HepG2 (cell line): Measurements from ENCODE around the gene CTTNBP2NL. TPM values are rescaled to one million over a fixed set of nuclear protein-coding genes. Genes with fewer than 3 reads are reported as not detected.

Source experiments
- ATAC-seq: fragments of 200-7000 bp; cut with Tn5 transposase; 3 replicates; pipeline ENCODE4 v1.9.1; 2020; ENCODE audit warnings: mild to moderate bottlenecking, moderate library complexity
- BruUV-seq: library from RNA; stranded (reverse); fragments of 400-500 nt; replicated peaks from 2 replicates; lab custom pipeline; 2021; lab: Mats Ljungman, UMichigan
- CTCF ChIA-PET: fragments of 300-600 bp; formaldehyde crosslinking; extraction: SDS; loops from one replicate; lab custom pipeline; 2021; ENCODE audit warnings: low total read pairs, inconsistent platforms, low intra/inter-chr PET ratio; lab: Yijun Ruan, JAX
- POLR2A ChIA-PET: fragments of 350-600 bp; sonication (Branson Sonifier 250); formaldehyde crosslinking; loops from one replicate; lab custom pipeline; 2020; ENCODE audit warnings: antibody characterized with exemption, inconsistent platforms; lab: Yijun Ruan, JAX
- DNase-seq: peaks from one replicate; pipeline ENCODE4 v3.0.0-alpha.2; 2015; ENCODE audit warnings: low spot score
- FAIRE-seq: peaks from 3 replicates; lab custom pipeline; 2011; peaks lifted over from hg19 to GRCh38; lab: Jason Lieb, UNC
- H2AFZ ChIP-seq: one replicate; pipeline ENCODE4 v1.6.1; 2011; ENCODE audit warnings: low read length, inconsistent platforms
- H3K27ac ChIP-seq: fragments of 300-600 bp; 3 replicates; pipeline ENCODE4 v1.8.0; 2011; ENCODE audit warnings: mixed run types, mild to moderate bottlenecking, mixed read lengths, low read length, inconsistent platforms; ENCODE audit not compliant: insufficient read depth; ENCODE audit errors: extremely low read length
- H3K27me3 ChIP-seq, 2 experiments: fragments of 200-600 bp in 1 of 2; 2 replicates in 1 of 2; 3 replicates in 1 of 2; pipeline versions ENCODE4 v1.6.0 to v1.8.0; 2011; ENCODE audit warnings: low read length in 2 of 2, mild to moderate bottlenecking in 2 of 2, moderate library complexity in 2 of 2, inconsistent platforms in 1 of 2; ENCODE audit not compliant: insufficient read depth in 2 of 2, control insufficient read depth in 1 of 2
- H3K36me3 ChIP-seq, 2 experiments: fragments of 200-600 bp in 1 of 2; replicated peaks in 1 of 2; 2 replicates in 1 of 2; 3 replicates in 1 of 2; pipeline versions ENCODE4 v1.5.1 to v1.8.0; 2011; ENCODE audit warnings: low read length in 2 of 2, inconsistent platforms in 1 of 2; ENCODE audit not compliant: insufficient read depth in 2 of 2, control insufficient read depth in 1 of 2
- H3K4me1 ChIP-seq: 2 replicates; pipeline ENCODE4 v1.5.1; 2012; ENCODE audit warnings: low read length, inconsistent platforms; ENCODE audit not compliant: insufficient read depth
- H3K4me2 ChIP-seq: 2 replicates; pipeline ENCODE4 v1.6.0; 2011; ENCODE audit warnings: low read depth, low read length, inconsistent platforms
- H3K4me3 ChIP-seq, 3 experiments: fragments of 200-600 bp in 1 of 3; sonication (generic), shearing (Covaris generic) in 1 of 3; replicated peaks in 1 of 3; 2 replicates each; pipeline ENCODE4 v1.5.1; 2011 to 2016; ENCODE audit warnings: low read length in 3 of 3, inconsistent platforms in 2 of 3, low read depth in 2 of 3, mild to moderate bottlenecking in 2 of 3, control low read depth in 1 of 3, mixed read lengths in 1 of 3; ENCODE audit not compliant: insufficient read depth in 1 of 3
- H3K79me2 ChIP-seq: one replicate; pipeline ENCODE4 v1.6.1; 2011; ENCODE audit warnings: low read length, inconsistent platforms; ENCODE audit not compliant: insufficient read depth
- H3K9ac ChIP-seq: 2 replicates; pipeline ENCODE4 v1.6.0; 2011; ENCODE audit warnings: mild to moderate bottlenecking, low read depth, low read length, inconsistent platforms; ENCODE audit not compliant: insufficient read depth
- H3K9me3 ChIP-seq: 2 replicates; pipeline ENCODE4 v1.5.1; 2012; ENCODE audit warnings: mild to moderate bottlenecking, low read length
- H4K20me1 ChIP-seq: 2 replicates; pipeline ENCODE4 v1.6.0; 2011; ENCODE audit warnings: inconsistent platforms, mild to moderate bottlenecking, low read length, moderate library complexity; ENCODE audit not compliant: insufficient read depth
- DDIT3 ChIP-seq: sonication (generic); formaldehyde crosslinking; IDR thresholded peaks from 2 replicates; pipeline ENCODE4 v1.4.0; 2020; ENCODE audit warnings: mild to moderate bottlenecking, missing genetic modification reagents
- HOXA3 ChIP-seq: sonication (generic); formaldehyde crosslinking; IDR thresholded peaks from 2 replicates; pipeline ENCODE4 v1.5.0; 2020; ENCODE audit warnings: missing genetic modification reagents
- JARID2 ChIP-seq: sonication (generic); formaldehyde crosslinking; IDR thresholded peaks from 2 replicates; pipeline ENCODE4 v1.8.1; 2023; ENCODE audit warnings: missing genetic modification reagents, inconsistent platforms; ENCODE audit not compliant: insufficient replicate concordance
- MLX ChIP-seq: IDR thresholded peaks from 2 replicates; pipeline ENCODE4 v1.6.1; 2016
- MXD4 ChIP-seq: IDR thresholded peaks from 2 replicates; pipeline ENCODE4 v1.6.1; 2016; ENCODE audit warnings: mild to moderate bottlenecking, missing biosample characterization, missing genetic modification reagents
- ZBTB7A ChIP-seq: sonication (generic); formaldehyde crosslinking; IDR thresholded peaks from 2 replicates; pipeline ENCODE4 v1.8.0; 2022; ENCODE audit warnings: mild to moderate bottlenecking, missing genetic modification reagents
- ZNF234 ChIP-seq: sonication (generic); formaldehyde crosslinking; conservative IDR thresholded peaks from 2 replicates; pipeline ENCODE4 v1.5.1; 2020; ENCODE audit warnings: mild to moderate bottlenecking, missing genetic modification reagents
- ZNF34 ChIP-seq: sonication (generic); formaldehyde crosslinking; IDR thresholded peaks from 2 replicates; pipeline ENCODE4 v1.4.0; 2020; ENCODE audit warnings: mild to moderate bottlenecking, missing genetic modification reagents, borderline replicate concordance
- ZNF883 ChIP-seq: sonication (generic); formaldehyde crosslinking; IDR thresholded peaks from 2 replicates; pipeline ENCODE4 v1.5.1; 2020; ENCODE audit warnings: mild to moderate bottlenecking, missing genetic modification reagents; ENCODE audit errors: not compliant biosample characterization
- WGBS: methylation state at CpG from one replicate; pipeline ENCODE4 v1.1.6; 2017; ENCODE audit warnings: low lambda C conversion rate; 5-methylcytosine and 5-hydroxymethylcytosine counted together
- in situ Hi-C: cut with HindIII; loops from 2 replicates; pipeline ENCODE4 v1.10.0; 2017; ENCODE audit warnings: low pct_unique_long_range_greater_than_20kb; ENCODE audit not compliant: extremely low pct_ligation_motif_present
- intact Hi-C: fragments of 100-400 bp; cut with micrococcal nuclease; formaldehyde crosslinking; loops from one replicate; pipeline ENCODE4 v1.10.0; 2022; ENCODE audit not compliant: unreplicated experiment
- polyA plus RNA-seq, 8 experiments: library from polyadenylated mRNA; depleted of rRNA in 3 of 8; stranded (reverse) in 7 of 8; unstranded in 1 of 8; fragments of >200 nt; fragmentation: Illumina TruSeq in 4 of 8; extraction: Trizol in 4 of 8; gene quantifications; 2 replicates each; pipeline versions ENCODE4 v1.2.1 to v1.2.3, GENCODE V29; 2011 to 2016; ENCODE audit warnings: low read depth in 4 of 8, missing spikeins in 1 of 8, mixed read lengths in 1 of 8; ENCODE audit not compliant: insufficient read depth in 1 of 8
- total RNA-seq, 5 experiments: library from RNA; depleted of rRNA; stranded (reverse); fragments of >200 nt; fragmentation: Illumina TruSeq; extraction: Trizol; gene quantifications; 2 replicates each; pipeline ENCODE4 v1.2.3, GENCODE V29; 2016; ENCODE audit warnings: low read depth in 1 of 5

CTTNBP2NL gene
- total and polyA plus RNA-seq, 2 of the 13 experiments (the other 11 are each of a cell fraction or from before 2014, with no cell fraction given), result 2.1 to 4.1 TPM

- in situ Hi-C loops, result no loop called here
- no peaks in the 10 kb centered on the region for H3K36me3 ChIP-seq
- peaks cover 0 to 12% of the 10 kb centered on the region in 2 experiments; a peak in 2 of 5 replicates for H3K27me3 ChIP-seq
- no peak overlapping the region for H3K9ac ChIP-seq
- no peak for DNase-seq
- FAIRE-seq, result no peak
- H2AFZ ChIP-seq, result no peak overlapping the region
- ChIA-PET POLR2A (no interaction called here), CTCF (no interaction called here)
- H3K4me3 ChIP-seq, result no peak overlapping the region
- no TSS peak for BruUV-seq
- 12% methylated on average over 2 of the region's 2 CpGs for WGBS
- ATAC-seq, result no peak
- H3K79me2 ChIP-seq, result no peaks in the 10 kb centered on the region
- no peak overlapping the region for H3K4me2 ChIP-seq
- H3K9me3 ChIP-seq, result no peaks in the 10 kb centered on the region
- H3K4me1 ChIP-seq, result peaks cover 8% of the 10 kb centered on the region
- no peaks in the 10 kb centered on the region for H4K20me1 ChIP-seq
- no peak for TF ChIP-seq ZNF883 (CRISPR knock-in tag)
- TF ChIP-seq MLX, result no peak
- no peak for TF ChIP-seq HOXA3
- no peak for TF ChIP-seq JARID2 (CRISPR knock-in tag)
- TF ChIP-seq DDIT3 (CRISPR knock-in tag), result no peak
- TF ChIP-seq ZBTB7A, result no peak
- no peak for TF ChIP-seq MXD4 (CRISPR knock-in tag)
- no peak for TF ChIP-seq ZNF234
- TF ChIP-seq ZNF34 (CRISPR knock-in tag), result no peak
- TF ChIP-seq, all 625 proteins: peak for 0
- no peak overlapping the region for H3K27ac ChIP-seq
- intact Hi-C loops, result no loop called here
Measured at GRCh38 chr1:112381324-112382076, 14.5 kb upstream of the CTTNBP2NL start.
